Skeletal muscle tissue (tissue), 4 donors: Measurements from ENCODE around the gene ANXA3. TPM values are rescaled to one million over a fixed set of nuclear protein-coding genes. Genes with fewer than 3 reads are reported as not detected.
"Not testable (repeated sequence)": the region's sequence is repeated elsewhere in the genome, so short reads cannot be mapped to it uniquely, and the experiment has no call there.

Experiments used
- H3K27ac ChIP-seq: one replicate; pipeline ENCODE4 v1.7.0; 2013; ENCODE audit warnings: mild to moderate bottlenecking, low read depth, low read length, inconsistent platforms
- H3K27me3 ChIP-seq, 3 donors: one replicate each; pipeline ENCODE4 v1.7.0; 2013; ENCODE audit warnings: low read length in 3 of 3; ENCODE audit not compliant: control insufficient read depth in 3 of 3, insufficient read depth in 3 of 3
- H3K36me3 ChIP-seq, 3 donors: one replicate each; pipeline ENCODE4 v1.7.0; 2013; ENCODE audit warnings: low read length in 3 of 3; ENCODE audit not compliant: control insufficient read depth in 3 of 3, insufficient read depth in 3 of 3
- H3K4me1 ChIP-seq, 3 donors: one replicate each; pipeline ENCODE4 v1.7.0; 2013; ENCODE audit warnings: low read length in 3 of 3, mild to moderate bottlenecking in 3 of 3; ENCODE audit not compliant: control insufficient read depth in 3 of 3, insufficient read depth in 3 of 3
- H3K4me3 ChIP-seq, 3 donors: one replicate each; pipeline ENCODE4 v1.7.0; 2013; ENCODE audit warnings: low read length in 3 of 3
- H3K9ac ChIP-seq, 3 donors: one replicate each; pipeline ENCODE4 v1.7.0; 2013; ENCODE audit warnings: low read length in 3 of 3, mild to moderate bottlenecking in 3 of 3, moderate library complexity in 2 of 3, low read depth in 1 of 3
- H3K9me3 ChIP-seq, 3 donors: one replicate each; pipeline ENCODE4 v1.7.0; 2013; ENCODE audit warnings: low read length in 3 of 3; ENCODE audit not compliant: control insufficient read depth in 3 of 3
- total RNA-seq: library from RNA; depleted of rRNA; stranded (reverse); fragments of >200 nt; gene quantifications from one replicate; pipeline ENCODE4 v1.2.3, GENCODE V29; 2014
- donor health status: Osteomylitis.

Gene ANXA3
- total RNA-seq = 14.6 TPM

GRCh38 chr4:78551420-78552351, at the start of gene ANXA3:
Gene ANXA3 (plus strand): TSS chr4:78551770. CDS start chr4:78554474, 2,704 bp downstream.
- Histone ChIP-seq H3K4me1 (peaks cover 0 to 10% (median 6%) of the 10 kb centered on the region in 3 donors), H3K27ac (peak within 1 kb of the TSS; percentile 22), H3K9ac (peak within 1 kb of the TSS; percentile 56 to 79 (median 66)), H3K4me3 (peak within 1 kb of the TSS; percentile 73 to 75 (median 75)), H3K36me3 (no peaks in the 10 kb centered on the region), H3K9me3 (no peaks in the 10 kb centered on the region), H3K27me3 (peaks cover 6 to 14% (median 9%) of the 10 kb centered on the region in 3 donors)

GRCh38 chr4:78506260-78506659, 45.3 kb upstream of the ANXA3 start:
- H3K27ac ChIP-seq, H3K4me1 ChIP-seq, H3K36me3 ChIP-seq, H3K9me3 ChIP-seq, H3K9ac ChIP-seq, H3K27me3 ChIP-seq, H3K4me3 ChIP-seq: not testable (repeated sequence)

GRCh38 chr4:78509043-78509442, 42.5 kb upstream of the ANXA3 start:
- H3K4me3 ChIP-seq = no peak overlapping the region
- H3K27ac ChIP-seq = no peak overlapping the region
- no peaks in the 10 kb centered on the region for H3K9me3 ChIP-seq
- H3K4me1 ChIP-seq = no peaks in the 10 kb centered on the region
- H3K36me3 ChIP-seq = peaks cover 4 to 10% (median 8%) of the 10 kb centered on the region in 3 donors
- no peak overlapping the region for H3K9ac ChIP-seq
- H3K27me3 ChIP-seq = no peaks in the 10 kb centered on the region

GRCh38 chr4:78510108-78510507, 41.5 kb upstream of the ANXA3 start:
- peaks cover 4 to 10% (median 8%) of the 10 kb centered on the region in 3 donors for H3K36me3 ChIP-seq
- no peaks in the 10 kb centered on the region for H3K4me1 ChIP-seq
- no peaks in the 10 kb centered on the region for H3K9me3 ChIP-seq
- H3K27me3 ChIP-seq = no peaks in the 10 kb centered on the region
- no peak overlapping the region for H3K9ac ChIP-seq
- H3K27ac ChIP-seq = no peak overlapping the region
- H3K4me3 ChIP-seq = no peak overlapping the region

GRCh38 chr4:78510681-78511080, 40.9 kb upstream of the ANXA3 start:
- H3K27ac ChIP-seq = no peak overlapping the region
- peaks cover 4 to 10% (median 8%) of the 10 kb centered on the region in 3 donors for H3K36me3 ChIP-seq
- H3K4me1 ChIP-seq = no peaks in the 10 kb centered on the region
- H3K27me3 ChIP-seq = no peaks in the 10 kb centered on the region
- no peak overlapping the region for H3K9ac ChIP-seq
- no peak overlapping the region for H3K4me3 ChIP-seq
- no peaks in the 10 kb centered on the region for H3K9me3 ChIP-seq

- H3K27me3 ChIP-seq = no peaks in the 10 kb centered on the region
- no peaks in the 10 kb centered on the region for H3K9me3 ChIP-seq
- no peak overlapping the region for H3K9ac ChIP-seq
- H3K36me3 ChIP-seq = peaks cover 4 to 8% (median 7%) of the 10 kb centered on the region in 3 donors
- no peak overlapping the region for H3K4me3 ChIP-seq
- no peak overlapping the region for H3K27ac ChIP-seq
- no peaks in the 10 kb centered on the region for H3K4me1 ChIP-seq
These were observed 39.1 kb upstream of the ANXA3 start for GRCh38 chr4:78512357-78512920.

GRCh38 chr4:78513411-78513975, 38.1 kb upstream of the ANXA3 start:
- Histone ChIP-seq H3K27ac (no peak overlapping the region), H3K36me3 (peaks cover 3 to 8% (median 4%) of the 10 kb centered on the region in 3 donors), H3K27me3 (no peaks in the 10 kb centered on the region), H3K9me3 (no peaks in the 10 kb centered on the region), H3K4me3 (no peak overlapping the region), H3K9ac (no peak overlapping the region), H3K4me1 (no peaks in the 10 kb centered on the region)

- Histone ChIP-seq H3K27me3 (no peaks in the 10 kb centered on the region), H3K9ac (no peak overlapping the region), H3K4me3 (no peak overlapping the region), H3K9me3 (no peaks in the 10 kb centered on the region), H3K36me3 (no peaks in the 10 kb centered on the region), H3K4me1 (no peaks in the 10 kb centered on the region), H3K27ac (no peak overlapping the region)
These were observed 34.4 kb upstream of the ANXA3 start for GRCh38 chr4:78517050-78517652.

GRCh38 chr4:78518561-78518960, 33.0 kb upstream of the ANXA3 start:
- no peaks in the 10 kb centered on the region for H3K27me3 ChIP-seq
- no peaks in the 10 kb centered on the region for H3K36me3 ChIP-seq
- H3K9ac ChIP-seq = no peak overlapping the region
- no peak overlapping the region for H3K27ac ChIP-seq
- H3K4me1 ChIP-seq = no peaks in the 10 kb centered on the region
- no peak overlapping the region for H3K4me3 ChIP-seq
- H3K9me3 ChIP-seq = no peaks in the 10 kb centered on the region
